SK-N-SH (cell line): Measurements from ENCODE around the gene TMIE. TPM values are rescaled to one million over a fixed set of nuclear protein-coding genes. Genes with fewer than 3 reads are reported as not detected.

Experiments used
- CTCF ChIA-PET: fragments of 300-600, 350-600 bp; formaldehyde crosslinking; extraction: SDS; loops from one replicate; lab custom pipeline; 2021; lab: Yijun Ruan, JAX
- POLR2A ChIA-PET: fragments of 350-600 bp; sonication (Branson Sonifier 250); formaldehyde crosslinking; extraction: SDS; loops from one replicate; lab custom pipeline; 2020; ENCODE audit warnings: antibody characterized with exemption, inconsistent platforms; lab: Yijun Ruan, JAX
- DNase-seq: peaks from one replicate; pipeline ENCODE4 v3.0.0; 2012
- H2AFZ ChIP-seq: fragments of 200-600 bp; sonication (generic); 2 replicates; pipeline ENCODE4 v1.8.1; 2016; ENCODE audit warnings: antibody characterized with exemption, mild to moderate bottlenecking, low read depth
- H3F3A ChIP-seq: fragments of 200-600 bp; sonication (generic); replicated peaks from 2 replicates; pipeline ENCODE3; 2016; ENCODE audit warnings: antibody characterized with exemption, mild to moderate bottlenecking; ENCODE audit not compliant: insufficient read depth
- H3K27ac ChIP-seq, 2 experiments: fragments of 200-500 bp in 1 of 2; fragments of 200-600 bp in 1 of 2; sonication (Bioruptor generic) in 1 of 2; sonication (generic), shearing (Covaris generic) in 1 of 2; 2 replicates each; pipeline versions ENCODE4 v1.5.1 to v1.6.1; 2014 to 2016; ENCODE audit warnings: low read depth in 2 of 2, inconsistent platforms in 1 of 2, low read length in 1 of 2, mild to moderate bottlenecking in 1 of 2, mixed read lengths in 1 of 2
- H3K27me3 ChIP-seq: fragments of 200-600 bp; sonication (generic), shearing (Covaris generic); 2 replicates; pipeline ENCODE4 v1.6.1; 2016; ENCODE audit warnings: mixed run types; ENCODE audit not compliant: insufficient read depth
- H3K36me3 ChIP-seq, 2 experiments: fragments of 200-500 bp in 1 of 2; fragments of 200-600 bp in 1 of 2; sonication (Bioruptor generic) in 1 of 2; sonication (generic) in 1 of 2; replicated peaks in 1 of 2; 2 replicates each; pipeline versions ENCODE3 to v1.5.1; 2014 to 2016; ENCODE audit warnings: low read length in 1 of 2, mild to moderate bottlenecking in 1 of 2; ENCODE audit not compliant: insufficient read depth in 2 of 2, control insufficient read depth in 1 of 2
- H3K4me1 ChIP-seq, 2 experiments: fragments of 200-500 bp in 1 of 2; fragments of 200-600 bp in 1 of 2; sonication (Bioruptor generic) in 1 of 2; sonication (generic), shearing (Covaris generic) in 1 of 2; 2 replicates each; pipeline versions ENCODE4 v1.5.1 to v1.6.1; 2014 to 2016; ENCODE audit warnings: low read depth in 1 of 2, low read length in 1 of 2, mixed run types in 1 of 2; ENCODE audit not compliant: insufficient read depth in 2 of 2, control insufficient read depth in 1 of 2
- H3K4me2 ChIP-seq: fragments of 200-600 bp; sonication (generic), shearing (Covaris generic); 2 replicates; pipeline ENCODE4 v1.6.1; 2017; ENCODE audit warnings: mixed run types
- H3K4me3 ChIP-seq, 2 experiments: fragments of 200-500 bp in 1 of 2; fragments of 200-600 bp in 1 of 2; sonication (Bioruptor generic) in 1 of 2; sonication (generic), shearing (Covaris generic) in 1 of 2; 2 replicates each; pipeline versions ENCODE4 v1.5.1 to v1.8.1; 2014 to 2016; ENCODE audit warnings: low read depth in 2 of 2, inconsistent platforms in 1 of 2, low read length in 1 of 2, mild to moderate bottlenecking in 1 of 2, mixed read lengths in 1 of 2, moderate library complexity in 1 of 2
- H3K79me2 ChIP-seq: fragments of 200-600 bp; sonication (generic); 2 replicates; pipeline ENCODE4 v1.8.1; 2017; ENCODE audit warnings: mild to moderate bottlenecking; ENCODE audit not compliant: insufficient read depth
- H3K9ac ChIP-seq: fragments of 200-600 bp; sonication (generic); 2 replicates; pipeline ENCODE4 v1.6.1; 2017; ENCODE audit warnings: mixed run types
- H3K9me2 ChIP-seq: fragments of 200-600 bp; sonication (generic); 2 replicates; pipeline ENCODE4 v1.6.1; 2017; ENCODE audit warnings: mixed run types
- H3K9me3 ChIP-seq: fragments of 200-600 bp; sonication (generic); 2 replicates; pipeline ENCODE4 v1.6.1; 2017; ENCODE audit warnings: mixed run types, mild to moderate bottlenecking, moderate library complexity
- H4K20me1 ChIP-seq: fragments of 200-600 bp; sonication (generic); 2 replicates; pipeline ENCODE4 v1.6.1; 2017; ENCODE audit warnings: mild to moderate bottlenecking, mixed run types; ENCODE audit not compliant: insufficient read depth
- CTCF ChIP-seq: fragments of 200-600 bp; sonication (generic); IDR thresholded peaks from 2 replicates; pipeline ENCODE4 v1.6.1; 2017; ENCODE audit warnings: antibody characterized with exemption, mild to moderate bottlenecking, moderate library complexity
- EP300 ChIP-seq, 2 experiments: IDR thresholded peaks; 2 replicates each; pipeline versions ENCODE4 v1.4.0 to v1.6.1; 2012; ENCODE audit warnings: borderline replicate concordance in 1 of 2, low read depth in 1 of 2, low read length in 1 of 2
- EZH2phosphoT487 ChIP-seq: fragments of 200-600 bp; sonication (generic); IDR thresholded peaks from 2 replicates; pipeline ENCODE4 v1.6.1; 2017; ENCODE audit warnings: low read depth, mixed run types, mild to moderate bottlenecking, antibody characterized with exemption, moderate library complexity, borderline replicate concordance
- FOXJ3 ChIP-seq: sonication (generic); formaldehyde crosslinking; IDR thresholded peaks from 2 replicates; pipeline ENCODE4 v1.5.1; 2020; ENCODE audit warnings: mild to moderate bottlenecking, missing genetic modification reagents
- GABPA ChIP-seq: IDR thresholded peaks from 2 replicates; pipeline ENCODE4 v1.4.0; 2012; ENCODE audit warnings: low read depth, mild to moderate bottlenecking
- JUND ChIP-seq: IDR thresholded peaks from 2 replicates; pipeline ENCODE4 v1.4.0; 2012
- MAX ChIP-seq: IDR thresholded peaks from 2 replicates; pipeline ENCODE4 v1.4.0; 2012; ENCODE audit warnings: low read depth
- MXI1 ChIP-seq: IDR thresholded peaks from 2 replicates; pipeline ENCODE4 v1.6.1; 2012; ENCODE audit warnings: mild to moderate bottlenecking, low read depth, low read length, improper control_type of control experiment
- NFIC ChIP-seq: IDR thresholded peaks from 2 replicates; pipeline ENCODE4 v1.4.0; 2012; ENCODE audit warnings: borderline replicate concordance
- NRF1 ChIP-seq: IDR thresholded peaks from 2 replicates; pipeline ENCODE4 v1.6.1; 2012; ENCODE audit warnings: low read depth, mild to moderate bottlenecking, low read length
- POLR2AphosphoS5 ChIP-seq: IDR thresholded peaks from 2 replicates; pipeline ENCODE4 v1.6.1; 2012; ENCODE audit warnings: low read depth, low read length
- RAD21 ChIP-seq: IDR thresholded peaks from 2 replicates; pipeline ENCODE4 v1.6.1; 2012; ENCODE audit warnings: mild to moderate bottlenecking, low read length
- TAF1 ChIP-seq: IDR thresholded peaks from 2 replicates; pipeline ENCODE4 v1.6.1; 2012; ENCODE audit warnings: low read depth, mild to moderate bottlenecking, low read length, moderate library complexity, borderline replicate concordance
- TEAD4 ChIP-seq: IDR thresholded peaks from 2 replicates; pipeline ENCODE4 v1.4.0; 2012; ENCODE audit warnings: mild to moderate bottlenecking, borderline replicate concordance; ENCODE audit not compliant: insufficient read depth
- USF1 ChIP-seq: IDR thresholded peaks from 2 replicates; pipeline ENCODE4 v1.4.0; 2012; ENCODE audit warnings: low read depth, borderline replicate concordance
- USF2 ChIP-seq: fragments of 150-350 bp; IDR thresholded peaks from 2 replicates; pipeline ENCODE4 v1.6.1; 2017; ENCODE audit warnings: antibody characterized with exemption, low read length, low read depth, borderline replicate concordance
- YY1 ChIP-seq: IDR thresholded peaks from 2 replicates; pipeline ENCODE4 v1.4.0; 2012; ENCODE audit warnings: low read depth, mild to moderate bottlenecking
- WGBS: methylation state at CpG from one replicate; pipeline ENCODE4 v1.1.6; 2017; ENCODE audit warnings: low lambda C conversion rate; 5-methylcytosine and 5-hydroxymethylcytosine counted together
- polyA plus RNA-seq, 3 experiments: library from polyadenylated mRNA; depleted of rRNA; stranded (reverse); fragments of >200 nt; gene quantifications; 2 replicates each; pipeline ENCODE4 v1.2.3, GENCODE V29; 2012

TMIE gene
- polyA plus RNA-seq, 1 of the 3 experiments (the other 2 are of a cell fraction) = 0.03 TPM

DNA sequence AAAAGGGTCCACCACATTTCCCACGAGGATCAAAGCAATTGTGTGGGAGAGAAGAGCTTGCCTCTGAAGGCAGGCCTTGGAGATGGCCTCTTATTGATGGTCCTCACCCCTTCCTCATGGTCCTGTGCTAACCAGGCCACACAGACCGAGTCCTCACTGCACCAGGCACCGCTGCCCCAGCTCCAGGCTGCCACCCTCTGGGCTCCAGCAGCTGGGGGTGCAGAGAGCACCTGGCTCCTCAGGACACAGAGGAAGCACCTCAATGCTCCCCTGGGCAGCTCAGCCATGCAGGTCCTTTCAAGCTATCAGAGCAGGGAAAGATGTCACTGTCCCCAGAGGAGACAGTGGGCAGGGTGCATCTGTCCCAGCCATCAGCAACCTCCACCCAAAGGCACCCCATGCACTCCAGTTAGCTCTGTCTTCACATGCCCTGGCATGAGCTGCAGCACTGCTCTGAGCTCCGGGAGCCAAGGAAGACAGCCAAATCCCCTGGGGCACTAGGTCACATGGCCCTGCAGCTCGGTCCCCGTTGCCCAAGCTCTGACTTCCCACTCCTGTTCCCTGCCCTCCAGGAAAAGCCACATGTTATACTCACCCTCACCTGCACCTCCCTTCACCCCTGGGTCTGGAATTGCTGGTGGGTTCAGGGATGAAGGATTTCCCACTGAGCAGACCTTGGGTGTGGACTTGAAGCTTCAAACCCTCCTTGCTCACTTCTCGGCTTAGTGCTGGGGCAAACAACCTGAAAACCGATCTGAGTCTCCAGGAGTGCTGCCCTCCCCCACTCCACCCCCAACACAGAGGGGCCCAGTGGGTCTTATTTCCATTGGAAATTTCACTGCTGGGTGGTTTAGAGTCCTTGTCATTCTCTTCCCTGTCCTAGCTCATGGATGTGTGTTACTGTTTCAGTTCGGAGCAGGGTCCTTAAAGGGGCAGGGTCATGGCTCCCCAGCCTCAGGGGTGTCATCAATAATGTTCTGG, 40.4 kb upstream of the TMIE start:
- Histone ChIP-seq H3K27ac (no peak overlapping the region), H2AFZ (no peak overlapping the region), H3K4me1 (peaks cover 0 to 56% of the 10 kb centered on the region in 2 experiments; a peak in 1 of 4 replicates), H3K9me3 (no peaks in the 10 kb centered on the region), H4K20me1 (no peaks in the 10 kb centered on the region), H3K9me2 (no peaks in the 10 kb centered on the region), H3K9ac (no peak overlapping the region), H3K79me2 (no peaks in the 10 kb centered on the region), H3K36me3 (no peaks in the 10 kb centered on the region), H3K4me3 (no peak overlapping the region), H3F3A (no peaks in the 10 kb centered on the region), H3K27me3 (no peaks in the 10 kb centered on the region), H3K4me2 (no peak overlapping the region)
- POLR2A ChIA-PET = no interaction called here
- CTCF ChIA-PET = interaction anchor here (0.5 to 2.7 kb wide), 7 partner anchors 10 to 248 kb away, joined by 3 to 12 read pairs (median 3); no protein-coding TSS in a partner anchor
- peak; percentile 27 for DNase-seq
- TF ChIP-seq YY1 = no peak
- no peak for TF ChIP-seq NRF1
- no peak for TF ChIP-seq CTCF
- no peak for TF ChIP-seq GABPA
- no peak for TF ChIP-seq TAF1
- no peak for TF ChIP-seq EZH2phosphoT487
- WGBS = 22% methylated on average over 9 of the region's 9 CpGs

DNA sequence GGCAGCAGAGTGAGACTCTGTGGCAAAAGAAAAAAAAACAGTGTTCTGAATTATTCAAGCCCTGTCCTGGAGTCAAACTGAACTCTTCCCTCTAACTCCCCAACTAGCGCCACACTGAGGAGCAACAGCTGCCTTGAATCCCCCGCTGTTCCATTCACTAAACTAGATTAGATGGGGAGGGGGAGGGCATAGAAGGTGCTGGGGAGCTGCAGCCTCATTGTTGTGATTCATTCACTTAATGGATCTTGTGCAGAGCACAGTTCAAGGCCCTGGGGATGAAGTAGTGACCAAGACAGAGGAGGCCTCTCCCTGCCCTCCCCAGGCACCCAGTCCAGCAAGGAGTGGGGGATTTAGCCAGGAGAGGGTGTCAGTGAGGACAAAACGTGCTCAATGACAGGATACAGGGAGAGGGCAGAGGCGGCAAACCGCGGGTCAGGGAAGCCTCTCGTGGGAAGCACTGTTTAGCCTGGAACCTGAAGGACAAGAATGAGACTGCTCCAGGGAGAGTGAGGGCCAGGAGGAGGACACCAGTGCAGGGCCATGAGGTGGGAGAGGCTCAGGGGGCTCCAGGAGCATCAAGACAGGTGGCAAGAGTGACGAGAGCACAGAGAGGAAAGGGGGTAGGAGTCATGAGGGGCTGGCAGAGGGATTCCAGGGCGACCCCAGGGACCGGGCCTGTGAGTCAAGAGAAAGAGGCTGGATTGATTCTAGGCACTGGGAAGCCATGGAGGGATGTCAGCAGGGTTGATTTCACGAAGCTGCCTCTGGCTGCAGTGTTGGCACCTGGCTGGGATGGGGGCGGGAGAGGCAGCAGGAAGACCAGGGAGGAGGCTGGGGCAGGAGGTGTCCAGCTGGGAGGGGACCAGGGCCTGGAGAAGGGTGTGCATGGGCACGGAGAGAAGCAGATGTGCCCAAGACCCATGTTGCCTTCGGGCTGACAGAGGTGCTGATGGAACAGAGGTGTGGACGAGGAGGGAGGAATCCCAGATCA, 39.1 kb upstream of the TMIE start:
- H2AFZ ChIP-seq = no peak overlapping the region
- H3K36me3 ChIP-seq = no peaks in the 10 kb centered on the region
- no peaks in the 10 kb centered on the region for H3K9me2 ChIP-seq
- no peak overlapping the region for H3K9ac ChIP-seq
- TF ChIP-seq TEAD4 (no peak), GABPA (no peak), JUND (no peak), CTCF (no peak), MXI1 (no peak), POLR2AphosphoS5 (no peak), FOXJ3 (CRISPR knock-in tag) (no peak), USF2 (no peak), NRF1 (no peak), RAD21 (no peak), USF1 (no peak), NFIC (no peak), MAX (no peak), EP300 (IDR thresholded peaks at IDR 0.05; ENCODE audit: borderline replicate concordance in 1 of 2, low read depth in 1 of 2, low read length in 1 of 2) (no peak)
- ChIA-PET POLR2A (no interaction called here), CTCF (interaction anchor here (0.5 to 5.1 kb wide), 5 partner anchors 11 to 233 kb away, joined by 3 to 54 read pairs (median 4); no protein-coding TSS in a partner anchor)
- H3K4me1 ChIP-seq = peaks cover 0 to 68% of the 10 kb centered on the region in 2 experiments; a peak in 1 of 4 replicates
- no peaks in the 10 kb centered on the region for H3F3A ChIP-seq
- no peak overlapping the region for H3K4me2 ChIP-seq
- H3K27ac ChIP-seq = no peak overlapping the region
- DNase-seq = peak; percentile 16
- no peaks in the 10 kb centered on the region for H4K20me1 ChIP-seq
- no peaks in the 10 kb centered on the region for H3K9me3 ChIP-seq
- H3K27me3 ChIP-seq = no peaks in the 10 kb centered on the region
- H3K4me3 ChIP-seq = no peak overlapping the region
- H3K79me2 ChIP-seq = no peaks in the 10 kb centered on the region
- 52% methylated on average over 15 of the region's 15 CpGs for WGBS
